Fibroblast of skin of right quadriceps (primary cell): ENCODE data around the gene DEFB110.

Source experiments
- DNase-seq: peaks from one replicate; pipeline ENCODE4 v3.0.0-alpha.2; 2013

DEFB110 gene

GRCh38 chr6:50021894-50022293, at the start of gene DEFB110:
DEFB110 (minus strand) TSS chr6:50021994; CDS start chr6:50021935, 59 bp downstream.
- DNase-seq = no peak

DNA sequence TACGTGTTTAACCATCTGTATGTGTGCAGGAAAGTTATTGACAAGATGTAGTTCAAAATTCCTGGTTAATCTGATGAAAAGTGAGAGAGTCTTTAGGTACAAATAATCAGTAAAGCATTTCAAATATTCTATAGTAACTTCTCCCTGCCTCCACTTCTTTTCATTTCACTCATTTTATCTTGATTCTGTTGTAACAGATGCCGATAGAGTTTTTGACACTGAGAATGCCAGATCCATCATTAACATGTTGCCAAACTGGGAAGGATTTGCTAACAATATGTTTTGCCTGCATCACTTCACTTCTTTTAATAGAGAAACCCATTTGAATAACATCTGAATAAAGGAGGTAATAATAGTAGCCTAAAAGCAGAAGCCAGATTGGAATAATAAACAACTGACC, 48.3 kb upstream of the DEFB110 start:
- DNase-seq = no peak

DNA sequence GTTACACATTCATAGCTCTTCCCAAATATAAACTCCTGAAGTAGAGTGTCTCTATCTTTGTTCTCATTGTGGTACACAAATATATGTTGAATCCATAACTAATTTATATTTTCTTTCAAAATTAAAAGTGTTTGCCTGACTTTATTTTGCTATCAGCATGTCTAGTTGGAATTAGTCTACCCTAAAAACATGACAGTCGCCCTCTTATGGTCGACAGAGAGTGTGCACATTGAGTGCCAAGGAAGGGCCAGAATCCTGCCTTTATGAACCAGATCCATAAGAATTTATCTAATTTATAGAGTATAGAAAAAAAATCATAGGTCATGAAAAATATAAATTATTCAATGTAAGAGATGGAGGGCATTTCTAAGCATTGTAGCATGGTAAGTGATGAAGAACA, 40.3 kb upstream of the DEFB110 start:
- no peak for DNase-seq

DNA sequence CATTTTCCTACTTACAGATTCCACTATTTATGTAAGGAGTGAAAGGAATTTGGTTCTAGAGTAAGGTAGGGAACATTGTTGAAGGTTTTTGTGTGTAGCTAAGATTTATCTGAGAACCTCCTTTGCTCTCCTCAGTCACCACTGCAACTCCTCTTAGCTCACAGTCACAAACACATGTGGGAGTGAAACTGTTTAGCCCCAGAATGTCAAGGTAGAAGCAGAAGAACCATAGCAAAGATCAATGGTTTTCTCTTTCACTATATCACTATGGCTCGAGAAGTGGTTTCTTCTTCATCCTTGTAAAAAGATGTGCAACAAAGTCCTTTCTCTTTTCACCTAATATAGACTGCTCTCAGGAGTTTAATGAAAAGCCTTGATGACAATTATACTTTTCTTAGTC, 34.4 kb upstream of the DEFB110 start:
- no peak for DNase-seq

GRCh38 chr6:50049829-50050228, 28.0 kb upstream of the DEFB110 start, which contains the start of gene DEFB112:
DEFB112 (minus strand) TSS chr6:50049929; CDS start chr6:50049869, 60 bp downstream.
- no peak for DNase-seq

GRCh38 chr6:50047026-50047425, 25.2 kb upstream of the DEFB110 start:
- DNase-seq = no peak

- peak; percentile 4 for DNase-seq
These were observed 9.2 kb upstream of the DEFB110 start for GRCh38 chr6:50030777-50031562.

- DNase-seq = no peak
These were observed 8.6 kb upstream of the DEFB110 start for GRCh38 chr6:50030350-50030749.

DNA sequence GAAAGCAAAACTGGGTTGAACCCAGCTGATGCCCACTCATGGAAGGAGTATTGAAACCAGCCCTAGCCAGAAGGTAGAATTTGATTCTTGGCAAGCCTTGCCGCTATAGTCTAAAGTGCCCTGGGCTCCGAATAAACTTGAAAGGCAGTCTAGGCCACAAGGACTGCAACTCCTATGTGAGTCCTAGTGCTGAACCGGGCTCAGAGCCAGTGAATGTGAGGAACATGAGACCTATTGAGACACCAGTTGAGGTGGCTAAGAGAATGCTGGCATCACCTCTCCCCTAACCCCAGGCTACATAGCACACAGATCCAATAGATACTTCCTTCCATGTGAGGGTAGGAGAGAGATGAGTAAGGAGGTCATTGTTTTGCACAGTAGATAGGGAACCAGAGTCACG, 3.5 kb upstream of the DEFB110 start:
- DNase-seq = no peak

DNA sequence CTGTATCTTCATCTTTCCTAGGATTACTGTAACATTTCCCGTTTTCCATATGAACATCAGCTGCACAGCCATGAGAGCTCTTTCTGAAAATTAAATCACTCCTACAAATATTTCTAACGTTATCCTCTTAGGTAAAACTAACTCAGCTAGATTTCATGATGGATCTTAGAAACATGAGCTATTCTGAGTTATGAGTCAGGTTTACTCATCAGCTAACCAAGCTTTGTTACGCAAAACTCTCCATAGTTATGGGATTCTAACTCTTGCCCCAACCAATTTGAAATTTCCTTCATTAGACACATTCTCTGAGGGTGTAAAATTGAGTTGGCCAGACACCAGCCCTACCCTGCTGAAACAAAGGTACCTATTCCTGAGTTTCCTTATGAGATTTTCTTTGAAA, 14.0 kb downstream of the DEFB110 start:
- DNase-seq = peak; percentile 64

DNA sequence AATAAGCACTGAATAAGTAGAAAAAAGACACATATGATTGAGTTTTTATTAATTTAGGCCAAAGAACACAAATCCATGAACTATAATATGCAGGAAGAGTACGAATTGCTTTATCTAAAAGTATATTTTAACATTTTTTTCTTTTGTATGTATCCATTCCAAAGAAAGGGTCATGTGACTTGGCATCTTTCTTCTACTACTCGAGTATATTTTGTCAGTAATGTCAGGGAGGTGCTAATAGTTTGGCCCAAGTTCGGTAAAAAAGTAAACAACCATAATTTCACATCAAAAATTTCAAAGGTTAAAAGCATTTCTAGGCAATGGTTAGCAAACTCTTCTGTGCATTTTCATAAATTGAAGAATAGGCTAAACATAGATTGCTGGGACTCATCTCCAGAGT, 18.7 kb downstream of the DEFB110 start:
- DNase-seq = no peak

GRCh38 chr6:49995278-49995677, 26.5 kb downstream of the DEFB110 start:
- DNase-seq = no peak

DNA sequence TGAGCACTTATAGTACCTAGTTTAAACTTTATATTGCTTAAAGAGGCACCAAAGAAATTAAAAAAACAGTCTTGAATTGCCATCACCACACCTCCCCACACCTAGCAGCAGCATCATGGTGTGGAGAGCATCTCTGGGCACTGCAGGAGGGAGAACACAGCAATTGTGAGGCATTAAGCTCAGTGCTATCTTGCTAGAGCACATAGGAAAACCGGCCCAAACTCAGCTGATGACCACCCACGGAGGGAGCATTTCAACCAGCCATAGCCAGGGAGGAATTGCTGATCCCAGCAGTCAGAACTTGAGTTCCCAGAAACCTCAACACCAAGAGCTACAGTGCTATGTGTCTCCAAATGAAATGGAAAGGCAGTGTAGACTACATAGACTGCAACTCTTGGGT, 32.9 kb downstream of the DEFB110 start:
- DNase-seq = no peak

DNA sequence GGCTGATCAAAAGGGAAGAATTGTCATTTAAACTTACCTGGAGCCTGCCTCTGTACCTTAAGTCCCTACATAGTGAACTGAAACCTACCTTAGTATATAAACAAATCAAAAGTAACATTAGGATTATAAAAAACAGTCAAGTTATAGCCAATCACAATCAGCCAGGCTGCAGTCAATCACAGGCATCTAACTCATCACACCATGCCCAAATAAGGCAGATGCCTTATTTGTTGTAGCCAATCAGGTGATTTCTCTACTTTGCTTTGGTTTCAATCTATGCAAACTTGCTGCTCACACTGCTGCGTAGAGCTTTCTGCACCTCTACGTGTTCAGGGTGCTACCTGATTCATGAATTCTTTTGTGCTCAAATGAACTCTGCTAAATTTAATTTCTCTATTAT, 34.0 kb downstream of the DEFB110 start:
- no peak for DNase-seq

DNA sequence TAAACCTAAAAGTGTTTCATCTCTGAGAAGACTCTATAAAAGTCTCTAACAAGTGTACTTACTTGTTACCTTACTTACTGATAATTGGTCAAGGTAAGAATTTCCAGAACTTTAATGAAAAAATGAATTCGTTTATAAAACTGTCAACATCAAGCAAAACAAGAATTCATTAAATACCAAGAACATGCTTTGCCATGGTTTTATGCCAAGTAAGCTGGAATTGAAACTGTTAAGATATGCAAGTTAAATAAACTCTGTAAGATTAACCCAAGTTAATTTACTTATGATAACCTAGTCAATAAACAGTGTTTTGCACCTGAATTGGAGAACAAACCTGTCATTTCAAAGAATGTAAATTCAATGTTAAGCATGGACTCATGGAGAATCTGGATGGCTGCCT, 35.2 kb downstream of the DEFB110 start:
- no peak for DNase-seq

DNA sequence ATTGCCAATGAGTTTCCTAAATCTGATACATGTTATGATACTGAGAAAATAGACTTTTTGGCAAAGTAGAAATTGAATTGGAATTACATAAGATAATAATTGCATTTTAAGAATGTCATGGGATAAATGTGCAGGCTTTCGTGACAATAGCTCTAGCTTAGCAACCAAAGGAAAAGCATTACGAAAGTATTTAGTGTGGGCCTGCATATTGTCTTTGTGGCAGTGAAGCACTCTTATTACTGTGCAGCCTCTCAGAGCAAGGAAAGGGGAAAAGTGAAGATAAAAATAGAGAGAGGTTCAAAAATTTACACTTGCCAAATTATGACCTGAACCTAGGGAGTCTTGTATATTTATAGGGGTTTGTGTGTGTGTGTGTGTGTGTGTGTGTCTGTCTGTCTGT, 39.7 kb downstream of the DEFB110 start:
- no peak for DNase-seq

GRCh38 chr6:49980898-49981297, 40.9 kb downstream of the DEFB110 start:
- DNase-seq = peak; percentile 45

DNA sequence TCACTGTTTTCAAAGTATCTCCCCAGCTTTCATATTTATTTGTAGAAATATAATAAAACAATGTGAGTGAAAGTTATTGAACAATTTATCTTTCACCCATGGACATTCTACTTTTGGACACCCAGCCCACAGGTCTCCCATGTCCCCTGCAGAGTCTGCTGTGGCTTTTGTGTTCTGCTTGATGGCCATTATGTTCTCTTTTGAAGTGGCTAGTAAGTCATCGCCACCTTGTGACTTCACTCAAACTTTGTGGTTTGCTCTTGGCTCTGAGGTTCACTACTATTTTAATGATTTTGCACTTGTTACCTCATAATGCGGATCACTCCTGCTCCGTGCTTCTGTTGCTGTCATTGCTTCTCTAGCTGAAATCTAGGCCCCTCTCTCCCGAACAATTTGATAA, 42.2 kb downstream of the DEFB110 start:
- no peak for DNase-seq

GRCh38 chr6:49978332-49979226, 43.2 kb downstream of the DEFB110 start:
- DNase-seq = no peak

DNA sequence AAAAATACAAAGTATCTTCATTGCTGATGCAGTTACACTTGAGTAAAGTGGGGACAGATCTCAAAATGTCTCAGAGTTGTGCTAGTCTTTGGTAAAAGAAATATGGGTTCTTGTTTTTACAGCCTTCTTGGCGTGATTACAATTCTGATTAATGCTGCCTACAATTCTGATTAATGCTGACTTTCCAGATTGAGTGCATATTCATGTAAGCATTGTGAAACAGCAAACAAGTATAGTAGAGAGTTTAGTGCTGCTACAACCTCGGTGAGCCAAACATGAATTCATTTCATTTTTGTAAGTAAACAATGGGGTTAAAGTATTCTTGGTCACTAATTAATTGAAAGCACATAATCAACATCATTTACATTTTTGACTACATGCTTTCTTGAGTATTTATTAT, 52.2 kb downstream of the DEFB110 start, which contains the start of gene DEFB113:
DEFB113 (minus strand) TSS at position 21 of the 400 bp plus-strand sequence; CDS start at position 21, 0 bp downstream.
- no peak for DNase-seq
